GM21515 (cell line): ENCODE data around the gene THEM4.
"Not testable (repeated sequence)": the region's sequence is repeated elsewhere in the genome, so short reads cannot be mapped to it uniquely, and the experiment has no call there.

Experiments used
- ATAC-seq: cut with Tn5 transposase; IDR thresholded peaks from one replicate; pipeline ENCODE4 v1.9.1; 2021; ENCODE audit not compliant: unreplicated experiment

THEM4 gene

DNA sequence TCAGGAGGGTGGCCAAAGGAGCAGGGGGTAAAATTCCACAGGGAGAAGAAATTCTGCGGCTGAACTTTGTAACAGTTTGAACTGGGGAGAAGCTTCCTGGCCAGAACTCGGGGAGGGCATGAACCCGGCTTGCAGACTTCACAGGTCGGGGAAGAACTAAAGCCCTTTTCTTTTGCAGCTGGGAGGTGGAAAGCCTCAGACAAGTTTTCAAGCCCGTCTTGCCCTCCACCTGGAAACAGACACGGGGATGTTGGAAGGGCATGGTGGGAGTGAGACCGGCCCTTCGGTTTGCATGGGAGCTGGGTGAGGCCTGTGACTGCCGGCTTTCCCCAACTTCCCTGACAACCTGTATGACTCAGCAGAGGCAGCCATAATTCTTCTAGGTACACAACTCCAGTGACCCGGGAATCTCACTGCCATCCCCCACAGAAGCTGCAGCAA, 11.3 kb downstream of the THEM4 start:
- no peak for ATAC-seq

DNA sequence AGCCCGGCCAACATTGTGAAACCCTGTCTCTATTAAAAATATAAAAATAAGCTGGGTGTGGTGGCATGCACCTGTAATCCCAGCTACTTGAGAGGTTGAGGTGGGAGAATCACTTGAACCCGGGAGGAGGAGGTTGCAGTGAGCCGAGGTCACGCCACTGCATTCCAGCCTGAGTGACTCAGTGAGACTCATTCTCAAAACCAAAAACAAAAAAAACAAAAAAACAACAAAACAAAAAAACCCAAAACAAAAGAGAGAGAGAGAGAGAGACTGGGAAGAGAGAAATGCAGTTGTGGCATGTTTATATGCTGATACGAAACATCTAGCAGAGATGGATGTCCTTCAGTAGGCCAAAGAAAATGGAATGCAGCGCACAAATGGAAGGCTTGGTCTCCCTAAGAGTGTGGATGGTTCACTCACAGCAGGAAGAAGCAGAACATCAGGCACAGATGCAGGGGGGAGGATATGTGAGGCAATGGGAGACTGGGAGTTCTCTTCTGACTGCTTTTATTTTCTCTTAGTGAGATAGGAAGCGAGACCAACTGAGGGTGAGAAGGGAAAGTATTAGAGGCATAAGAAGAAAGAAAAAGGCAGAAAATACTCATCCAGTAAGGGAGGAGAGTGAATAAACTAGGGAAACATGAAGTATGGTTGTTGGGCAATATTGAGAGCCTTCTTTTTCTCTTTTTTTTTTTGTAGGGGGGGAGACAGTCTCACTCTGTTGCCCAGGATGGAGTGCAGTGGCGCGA, 16.0 kb downstream of the THEM4 start:
- no peak for ATAC-seq

DNA sequence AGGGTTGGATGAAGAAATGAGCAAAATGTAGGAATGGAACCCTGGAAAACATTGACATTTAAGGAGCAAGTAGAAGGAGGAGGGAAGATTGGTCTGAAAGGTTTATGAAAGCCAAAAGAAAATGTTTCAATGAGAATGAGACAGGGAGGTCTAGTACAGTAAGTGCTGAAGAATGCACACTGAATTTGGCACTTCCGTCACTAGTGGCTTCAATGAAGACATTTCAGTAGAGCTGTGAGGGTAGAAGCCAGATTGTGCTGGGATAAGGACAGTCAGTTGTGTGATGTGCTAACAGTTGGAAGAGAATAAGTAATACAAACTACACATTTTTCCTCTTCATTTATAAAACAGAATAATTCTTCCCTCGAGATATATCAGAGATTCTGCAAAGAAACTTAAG, 17.1 kb downstream of the THEM4 start:
- ATAC-seq = no peak

DNA sequence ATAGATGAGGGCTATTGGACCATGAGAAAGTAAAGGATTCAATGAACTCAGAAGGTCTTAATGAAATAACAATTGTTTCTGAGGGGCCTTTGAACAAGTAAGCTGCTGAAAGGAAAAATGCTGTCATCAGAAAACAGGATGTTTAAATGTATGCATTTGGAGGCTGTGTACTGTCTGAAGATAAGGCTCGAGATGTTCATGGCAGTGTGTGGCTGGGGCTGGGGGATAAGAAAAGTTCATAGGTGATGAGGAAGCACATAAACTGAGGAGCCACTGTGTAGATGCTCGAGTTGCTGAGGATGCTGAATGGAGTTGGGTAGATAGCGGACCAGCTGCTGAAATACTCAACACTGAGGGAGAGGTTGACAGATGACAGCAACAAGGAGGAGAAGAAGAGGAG, 17.8 kb downstream of the THEM4 start:
- ATAC-seq = no peak

DNA sequence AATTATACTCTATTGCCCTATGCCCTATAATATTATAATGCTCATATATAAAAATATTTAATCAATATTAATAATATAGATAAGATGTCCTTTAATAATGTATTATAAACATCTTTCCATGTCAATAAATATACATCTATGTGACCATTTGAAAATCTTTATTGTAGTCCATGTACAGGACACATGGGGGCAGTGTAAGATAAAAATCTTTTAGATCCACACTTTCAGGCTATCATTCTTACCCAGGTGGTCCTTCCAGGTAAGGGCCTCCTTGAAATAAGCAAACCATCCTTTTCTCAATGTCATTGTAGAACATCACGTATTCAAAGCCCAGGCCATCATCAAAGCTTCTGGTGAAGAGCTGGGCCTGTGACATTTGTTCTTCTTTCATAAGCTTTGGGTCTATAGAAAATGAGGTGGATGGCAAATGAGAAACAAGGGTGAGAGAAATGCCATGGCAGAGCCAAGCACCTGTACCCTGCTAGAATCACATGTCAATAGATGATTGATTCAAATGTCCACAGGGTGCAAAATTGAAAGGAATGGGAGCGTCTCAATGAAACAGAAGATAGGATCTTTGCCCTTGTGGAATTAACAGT, 20.2 kb downstream of the THEM4 start:
- ATAC-seq = no peak

DNA sequence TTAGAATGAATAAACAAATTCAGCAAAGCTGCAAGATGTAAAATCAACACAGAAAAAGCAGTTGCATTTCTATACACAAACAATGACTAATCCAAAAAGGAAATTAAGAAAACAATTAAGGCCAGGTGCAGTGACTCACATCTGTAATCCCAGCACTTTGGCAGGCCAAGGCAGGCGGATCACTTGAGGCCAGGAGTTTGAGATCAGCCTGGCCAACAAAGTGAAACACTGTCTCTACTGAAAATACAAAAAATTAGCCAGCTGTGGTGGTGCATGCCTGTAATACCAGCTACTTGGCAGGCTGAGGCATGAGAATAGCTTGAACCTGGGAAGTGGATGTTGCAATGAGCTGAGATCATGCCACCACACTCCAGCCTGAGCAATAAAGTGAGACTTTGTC, 22.3 kb downstream of the THEM4 start:
- no peak for ATAC-seq

DNA sequence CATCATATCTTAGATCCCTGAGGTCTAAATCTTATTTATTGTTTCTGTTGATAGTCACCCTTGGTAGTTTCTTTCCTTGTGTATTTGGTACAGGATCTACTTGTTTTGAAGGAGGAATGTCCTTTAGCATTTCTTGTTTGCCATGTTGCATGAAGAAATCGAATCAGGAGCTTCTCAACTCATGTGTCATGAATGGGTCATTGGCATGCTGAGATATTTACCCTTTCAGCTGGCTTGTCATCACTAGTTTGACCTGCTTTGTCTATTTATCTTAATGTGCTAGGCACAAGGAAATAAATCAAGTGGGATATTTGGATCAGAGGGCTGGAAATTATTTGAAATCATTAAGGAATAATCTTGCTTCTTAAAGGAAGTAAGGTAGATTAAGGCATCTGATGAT, 23.8 kb downstream of the THEM4 start:
- no peak for ATAC-seq

DNA sequence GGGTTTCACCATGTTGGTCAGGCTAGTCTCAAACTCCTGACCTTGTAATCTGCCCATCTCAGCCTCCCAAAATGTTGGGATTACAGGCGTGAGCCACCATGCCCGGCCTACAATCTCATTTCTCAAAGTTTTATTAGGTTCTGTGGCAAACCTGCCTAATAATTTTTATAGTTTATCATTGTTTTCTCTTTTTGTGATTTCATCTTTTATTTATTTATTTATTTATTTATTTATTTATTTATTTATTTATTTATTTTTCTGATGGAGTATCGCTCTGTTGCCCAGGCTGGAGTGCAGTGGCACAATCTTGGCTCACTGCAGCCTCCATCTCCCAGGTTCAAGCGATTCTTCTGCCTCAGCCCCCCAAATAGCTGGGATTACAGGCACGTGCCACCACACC, 24.4 kb downstream of the THEM4 start:
- ATAC-seq = not testable (repeated sequence)

DNA sequence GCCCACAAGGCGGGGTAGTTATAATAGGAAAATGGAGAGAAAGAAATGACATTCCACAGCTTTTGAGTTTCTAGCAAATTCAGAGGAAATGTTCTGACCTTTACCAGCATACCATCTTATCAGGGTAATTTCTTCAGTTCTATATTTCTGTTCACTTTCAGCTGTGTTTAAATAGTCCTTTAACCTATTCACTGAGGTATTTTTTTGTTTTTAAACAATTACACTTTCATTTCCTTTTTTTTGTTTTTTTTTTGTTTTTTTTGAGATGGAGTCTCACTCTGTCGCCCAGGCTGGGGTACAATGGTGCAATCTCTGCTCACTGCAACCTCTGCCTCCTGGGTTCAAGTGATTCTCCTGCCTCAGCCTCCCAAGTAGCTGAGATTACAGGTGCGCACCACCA, 24.9 kb downstream of the THEM4 start:
- not testable (repeated sequence) for ATAC-seq

DNA sequence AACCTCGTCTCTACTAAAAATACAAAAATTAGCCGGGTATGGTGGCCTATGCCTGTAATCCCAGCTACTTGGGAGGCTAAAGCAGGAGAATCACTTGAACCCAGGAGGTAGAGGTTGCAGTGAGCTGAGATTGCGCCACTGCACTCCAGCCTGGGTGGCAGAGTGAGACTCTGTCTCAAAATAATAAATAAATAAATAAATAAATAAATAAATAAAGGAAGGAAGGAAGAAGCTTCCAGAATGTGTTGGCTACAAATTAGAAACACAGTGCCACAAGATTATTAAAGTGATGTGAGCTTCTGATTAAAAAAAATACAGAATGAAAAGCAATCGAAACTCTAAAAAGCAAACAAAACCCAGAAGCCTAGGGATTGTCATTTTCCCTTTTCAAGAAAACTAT, 25.4 kb downstream of the THEM4 start:
- ATAC-seq = not testable (repeated sequence)

DNA sequence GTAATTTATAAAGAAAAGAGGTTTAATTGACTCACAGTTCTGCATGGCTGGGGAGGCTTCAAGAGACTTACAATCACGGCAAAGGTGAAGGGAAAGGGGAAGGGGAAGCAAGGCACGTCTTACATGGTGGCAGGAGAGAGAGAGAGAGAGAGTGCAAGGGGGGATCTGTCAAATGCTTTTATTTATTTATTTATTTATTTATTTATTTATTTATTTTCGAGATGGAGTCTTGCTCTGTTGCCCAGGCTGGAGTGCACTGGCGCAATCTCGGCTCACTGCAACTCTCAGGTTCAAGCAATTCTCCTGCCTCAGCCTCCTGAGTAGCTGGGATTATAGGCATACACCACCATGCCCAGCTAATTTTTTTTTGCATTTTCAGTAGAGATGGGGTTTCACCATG, 26.4 kb downstream of the THEM4 start:
- not testable (repeated sequence) for ATAC-seq

DNA sequence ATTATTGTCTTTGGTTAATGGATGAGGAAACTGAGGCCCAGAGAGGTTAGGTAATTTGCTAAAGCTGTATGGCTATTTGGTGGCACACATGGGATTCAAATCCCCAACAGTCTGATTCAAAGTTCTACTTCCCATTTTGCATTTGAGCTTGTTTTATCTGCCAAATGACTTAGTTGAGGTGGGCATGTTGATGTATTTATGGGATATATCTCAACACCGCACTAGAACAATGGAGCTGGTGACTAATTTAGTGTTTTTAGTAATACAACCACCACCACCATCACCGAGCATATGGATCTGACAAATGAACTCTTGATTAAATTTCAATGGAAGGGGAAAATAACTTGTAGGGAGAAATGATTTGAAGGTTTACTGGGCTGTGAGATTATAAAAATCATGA, 26.8 kb downstream of the THEM4 start:
- no peak for ATAC-seq

DNA sequence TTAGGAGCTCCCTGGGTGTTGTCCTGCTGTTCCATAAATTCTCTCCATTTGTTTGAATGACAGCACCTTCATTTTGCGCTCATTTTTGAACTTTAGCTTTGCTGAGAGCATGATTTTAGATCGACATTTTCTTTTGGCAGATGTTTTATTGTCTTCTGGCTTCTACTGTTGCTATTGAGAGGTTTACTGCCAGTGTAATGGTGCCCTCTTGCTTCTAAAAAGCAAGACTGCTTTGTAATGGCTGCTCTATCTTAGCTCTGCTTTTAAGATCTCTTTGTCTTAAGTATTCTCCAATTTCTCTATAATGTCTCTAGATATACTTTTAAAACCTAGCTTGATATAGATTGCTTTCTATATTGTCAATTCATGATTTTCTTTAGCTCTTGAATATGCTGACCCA, 27.8 kb downstream of the THEM4 start:
- ATAC-seq = no peak

DNA sequence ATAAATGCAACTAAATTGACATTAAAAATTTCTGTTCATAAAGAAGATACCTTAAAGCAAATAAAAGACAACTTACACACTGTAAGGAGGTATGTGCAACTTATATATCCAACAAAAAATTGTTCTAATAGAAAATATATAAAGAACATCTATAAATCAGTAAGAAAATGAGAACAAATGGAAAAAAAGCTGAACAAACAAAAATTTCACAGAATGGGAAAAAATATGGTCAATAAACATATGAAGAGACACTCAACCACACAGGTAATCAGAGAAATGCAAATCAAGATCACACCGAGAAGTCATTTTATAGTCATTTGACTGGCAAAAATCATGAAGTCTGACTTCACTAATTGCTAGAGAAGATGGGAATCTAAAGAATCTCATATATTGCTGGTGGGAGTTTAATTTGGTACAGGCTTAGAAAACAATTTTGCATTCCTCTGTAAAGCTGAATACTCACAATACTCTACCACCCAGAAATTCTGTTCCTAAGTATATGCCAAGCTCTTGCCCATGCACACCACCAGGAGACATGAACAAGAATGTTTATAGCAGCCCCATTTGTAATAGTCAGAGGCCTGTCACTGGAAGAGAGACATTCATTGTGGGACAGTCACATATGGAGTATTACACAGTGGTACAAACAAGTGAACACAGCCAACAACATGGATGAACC, 33.8 kb downstream of the THEM4 start:
- no peak for ATAC-seq

DNA sequence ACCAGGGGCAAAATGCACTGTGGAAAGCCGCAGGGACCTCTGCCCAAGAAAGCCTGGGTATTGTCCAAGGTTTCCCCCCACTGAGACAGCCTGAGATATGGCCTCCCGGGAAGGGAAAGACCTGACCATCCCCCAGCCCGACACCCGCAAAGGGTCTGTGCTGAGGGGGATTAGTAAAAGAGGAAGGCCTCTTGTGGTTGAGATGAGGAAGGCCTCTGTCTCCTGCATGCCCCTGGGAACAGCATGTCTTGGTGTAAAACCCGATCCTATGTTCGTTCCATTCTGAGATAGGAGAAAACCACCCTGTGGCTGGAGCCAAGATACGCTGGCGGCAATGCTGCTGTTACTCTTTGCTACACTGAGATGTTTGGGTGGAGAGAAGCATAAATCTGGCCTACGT, 36.5 kb downstream of the THEM4 start:
- ATAC-seq = not testable (repeated sequence)

DNA sequence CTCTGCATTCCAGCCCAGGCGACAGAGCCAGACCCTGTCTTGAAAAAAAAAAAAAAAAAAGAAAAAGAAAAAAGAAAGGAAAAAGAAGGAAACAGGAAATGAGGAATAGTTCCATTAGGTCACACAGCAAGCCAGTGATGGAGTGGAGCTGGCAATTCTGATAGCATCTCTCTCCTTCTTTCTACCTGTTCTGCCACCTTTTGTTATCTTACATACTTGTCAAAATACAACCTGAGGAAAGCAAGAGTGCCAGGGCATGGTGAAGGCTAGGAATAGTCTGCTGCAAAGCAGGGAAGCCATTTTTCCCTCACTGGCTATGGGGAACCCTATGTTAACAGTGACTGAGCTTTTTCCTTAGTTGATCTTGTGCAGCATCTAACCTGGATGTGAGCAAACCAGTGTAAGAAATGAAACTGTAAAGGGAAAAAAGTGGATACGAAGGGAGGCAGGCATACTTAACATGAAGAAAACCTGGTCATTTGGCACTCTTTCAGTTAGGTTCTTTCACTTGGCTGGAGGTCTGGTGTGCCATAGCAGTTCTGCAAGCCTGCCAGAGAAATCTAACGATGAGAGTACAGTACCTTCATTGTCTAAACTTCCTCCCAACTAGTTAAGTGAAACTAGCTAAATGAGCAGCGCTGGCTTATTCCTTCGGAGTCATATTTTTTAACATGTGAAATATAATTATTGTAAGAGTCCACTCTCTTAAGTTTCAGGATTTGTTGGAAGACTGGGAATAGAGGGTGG, 37.9 kb downstream of the THEM4 start:
- no peak for ATAC-seq

DNA sequence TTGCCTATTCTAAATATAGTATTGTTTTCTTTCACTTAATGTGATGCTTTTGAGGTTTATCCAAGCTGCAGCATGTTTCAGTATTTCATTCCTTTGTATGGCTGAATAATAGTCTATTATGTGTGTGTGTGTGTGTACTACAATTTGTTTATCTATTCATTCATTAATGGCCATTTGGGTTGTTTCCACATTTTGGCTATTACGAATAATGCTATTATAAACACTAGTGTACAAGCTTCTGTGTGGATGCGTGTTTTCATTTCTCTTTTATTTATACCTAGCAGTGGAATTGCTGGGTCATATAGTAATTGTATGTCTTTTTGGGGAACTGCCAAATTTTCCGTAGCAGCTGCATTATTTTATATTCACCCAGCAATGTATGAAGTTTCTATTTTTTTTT, 40.8 kb downstream of the THEM4 start:
- ATAC-seq = no peak

DNA sequence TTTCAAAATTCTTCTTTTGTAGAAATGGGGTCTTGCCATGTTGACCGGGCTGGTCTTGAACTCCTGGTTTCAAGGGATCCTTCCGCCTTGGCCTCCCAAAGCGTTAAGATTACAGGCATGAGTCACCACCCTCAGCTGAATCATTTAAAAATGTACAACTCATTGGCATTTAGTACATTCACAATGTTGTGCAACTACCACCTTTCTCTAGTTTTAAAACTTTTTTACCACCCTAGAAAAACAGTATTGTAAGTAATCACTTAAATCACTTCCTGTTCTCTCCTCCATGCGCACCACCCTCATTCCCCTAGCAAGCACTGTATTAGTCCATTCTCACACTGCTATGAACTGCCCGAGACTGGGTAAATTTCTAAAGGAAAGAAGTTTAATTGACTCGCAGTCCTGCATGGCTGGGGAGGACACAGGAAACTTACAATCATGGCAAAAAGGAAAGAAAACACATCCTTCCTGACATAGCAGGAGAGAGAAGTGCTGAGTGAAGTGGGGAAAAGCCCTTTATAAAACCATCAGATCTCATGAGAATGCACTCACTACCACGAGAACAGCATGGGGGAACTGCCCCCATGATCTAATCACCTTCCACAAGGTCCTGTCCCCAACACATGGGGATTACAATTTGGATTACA, 41.4 kb downstream of the THEM4 start:
- ATAC-seq = no peak

DNA sequence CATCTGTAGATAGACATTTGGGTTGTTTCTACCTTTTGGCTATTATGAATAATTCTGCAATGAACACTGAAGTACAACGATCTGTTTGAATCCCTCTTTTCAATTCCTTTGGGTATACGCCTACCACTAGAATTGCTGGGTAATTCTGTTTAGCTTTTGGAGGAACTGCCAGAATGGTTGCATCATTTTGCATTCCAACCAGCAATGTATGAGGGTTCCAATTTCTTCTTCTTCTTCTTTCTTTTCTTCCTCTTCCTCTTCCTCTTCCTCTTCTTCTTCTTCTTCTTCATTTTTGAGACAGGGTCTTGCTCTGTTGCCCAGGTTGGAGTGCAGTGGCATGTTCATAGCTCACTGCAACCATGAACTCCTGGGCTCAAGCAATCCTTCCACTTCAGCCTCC, 42.0 kb downstream of the THEM4 start:
- ATAC-seq = no peak

DNA sequence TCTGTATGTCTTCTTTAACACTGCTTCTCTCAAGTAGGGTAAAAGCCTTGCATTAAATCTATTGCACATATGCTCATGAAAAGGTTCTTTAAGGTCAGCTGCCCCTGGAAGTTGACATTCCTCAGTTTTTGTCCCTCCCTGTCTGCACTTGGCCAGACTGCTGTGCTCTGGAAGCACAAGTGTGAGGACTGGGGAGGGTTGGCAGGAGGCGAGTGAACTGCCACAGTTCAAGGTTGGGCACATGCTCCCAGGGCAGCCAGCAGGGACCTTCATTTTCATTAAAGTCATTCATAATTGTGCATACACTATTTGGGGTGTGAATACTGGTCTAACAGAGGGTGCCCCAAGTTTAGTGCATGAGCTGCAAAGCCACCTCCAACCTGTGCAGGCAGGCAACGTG, 44.9 kb downstream of the THEM4 start:
- no peak for ATAC-seq

DNA sequence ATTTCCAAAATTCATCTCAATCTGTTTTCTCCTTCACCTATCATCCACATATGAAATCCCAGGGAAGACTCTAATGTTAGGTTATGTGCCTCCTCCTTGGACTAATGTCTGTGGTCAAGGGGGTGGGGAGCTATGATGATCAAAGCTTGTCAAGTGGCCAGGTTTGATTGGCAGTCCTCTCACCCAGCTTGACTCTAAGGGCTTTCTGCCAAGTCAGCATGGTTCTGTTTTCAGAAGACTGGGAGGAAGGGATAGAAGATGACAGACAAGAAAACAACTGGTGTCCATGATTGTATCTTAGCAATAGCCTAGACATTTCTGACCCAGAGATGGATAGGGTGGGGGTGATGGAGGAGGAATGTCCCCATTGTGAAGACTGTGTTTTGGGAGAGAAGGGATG, 46.7 kb downstream of the THEM4 start:
- ATAC-seq = no peak
